PC-9 (cell line): ENCODE measurements around the gene ETV6. TPM values are rescaled to one million over a fixed set of nuclear protein-coding genes. Genes with fewer than 3 reads are reported as not detected.

Experiments used
- BruUV-seq: library from RNA; stranded (reverse); fragments of 400-500 nt; replicated peaks from 2 replicates; lab custom pipeline; 2021; lab: Mats Ljungman, UMichigan
- CTCF ChIA-PET: fragments of 300-600 bp; sonication (Branson Sonifier 250); formaldehyde crosslinking; loops from one replicate; lab custom pipeline; 2022; ENCODE audit warnings: antibody characterized with exemption; lab: Charles Lee
- POLR2A ChIA-PET: fragments of 300-600 bp; sonication (Branson Sonifier 250); formaldehyde crosslinking; loops from one replicate; lab custom pipeline; 2022; ENCODE audit warnings: antibody characterized with exemption; ENCODE audit not compliant: unreplicated experiment; lab: Charles Lee
- DNase-seq, 2 experiments: peaks; one replicate each; pipeline versions ENCODE4 v3.0.0 to v3.0.0-alpha.2; 2015 to 2022; ENCODE audit warnings: mixed read lengths in 1 of 2
- H2AFZ ChIP-seq: fragments of 200-600 bp; sonication (generic); 2 replicates; pipeline ENCODE4 v1.8.1; 2017; ENCODE audit warnings: antibody characterized with exemption
- H3F3A ChIP-seq: fragments of 200-600 bp; sonication (generic); 2 replicates; pipeline ENCODE4 v1.8.1; 2017; ENCODE audit warnings: antibody characterized with exemption, mild to moderate bottlenecking, low read depth; ENCODE audit not compliant: insufficient read depth
- H3K27ac ChIP-seq: fragments of 200-600 bp; sonication (generic); 2 replicates; pipeline ENCODE4 v1.6.1; 2016; ENCODE audit warnings: mixed run types
- H3K27me3 ChIP-seq: fragments of 200-600 bp; sonication (generic); 2 replicates; pipeline ENCODE4 v1.6.1; 2016; ENCODE audit warnings: low read depth, mixed run types; ENCODE audit not compliant: insufficient read depth
- H3K36me3 ChIP-seq: fragments of 200-600 bp; sonication (generic); 2 replicates; pipeline ENCODE4 v1.6.1; 2016; ENCODE audit warnings: low read depth, mixed run types
- H3K4me1 ChIP-seq: fragments of 200-600 bp; sonication (generic); replicated peaks from 2 replicates; pipeline ENCODE4 v1.6.1; 2016; ENCODE audit warnings: mixed run types; ENCODE audit not compliant: insufficient read depth
- H3K4me2 ChIP-seq: fragments of 200-600 bp; sonication (generic); 2 replicates; pipeline ENCODE4 v1.6.1; 2017; ENCODE audit warnings: mixed run types
- H3K4me3 ChIP-seq: fragments of 200-600 bp; sonication (generic); 2 replicates; pipeline ENCODE4 v1.6.1; 2016; ENCODE audit warnings: mixed run types
- H3K79me2 ChIP-seq: fragments of 200-600 bp; sonication (generic); 2 replicates; pipeline ENCODE4 v1.6.1; 2017; ENCODE audit warnings: low read depth, mixed run types
- H3K9me2 ChIP-seq: fragments of 200-600 bp; sonication (generic); 2 replicates; pipeline ENCODE4 v1.8.1; 2017; ENCODE audit warnings: mild to moderate bottlenecking; ENCODE audit not compliant: insufficient read depth
- H3K9me3 ChIP-seq: fragments of 200-600 bp; sonication (generic); 2 replicates; pipeline ENCODE4 v1.8.1; 2016; ENCODE audit warnings: low read depth; ENCODE audit not compliant: insufficient read depth
- H4K20me1 ChIP-seq: fragments of 200-600 bp; sonication (generic); 2 replicates; pipeline ENCODE4 v1.8.1; 2017; ENCODE audit not compliant: insufficient read depth
- EZH2 ChIP-seq: fragments of 200-600 bp; sonication (generic); IDR thresholded peaks from 2 replicates; pipeline ENCODE4 v1.8.0; 2017; ENCODE audit warnings: antibody characterized with exemption, low read depth
- intact Hi-C: fragments of 100-400 bp; cut with micrococcal nuclease; formaldehyde crosslinking; loops from one replicate; pipeline ENCODE4 v1.10.0; 2022; ENCODE audit not compliant: unreplicated experiment
- total RNA-seq: library from RNA; stranded (reverse); gene quantifications from 2 replicates; pipeline ENCODE4 v1.2.3, GENCODE V29; 2021
- TF ChIP-seq, protein P1 (sequence below): fragments of 200-600 bp; sonication (generic); conservative IDR thresholded peaks from 2 replicates; pipeline ENCODE4 v1.6.1; 2017; ENCODE audit warnings: mixed run types, antibody characterized with exemption, mild to moderate bottlenecking, moderate library complexity

Gene ETV6
- total RNA-seq, 1 experiment from 2014 or later: 62.8 TPM

DNA sequence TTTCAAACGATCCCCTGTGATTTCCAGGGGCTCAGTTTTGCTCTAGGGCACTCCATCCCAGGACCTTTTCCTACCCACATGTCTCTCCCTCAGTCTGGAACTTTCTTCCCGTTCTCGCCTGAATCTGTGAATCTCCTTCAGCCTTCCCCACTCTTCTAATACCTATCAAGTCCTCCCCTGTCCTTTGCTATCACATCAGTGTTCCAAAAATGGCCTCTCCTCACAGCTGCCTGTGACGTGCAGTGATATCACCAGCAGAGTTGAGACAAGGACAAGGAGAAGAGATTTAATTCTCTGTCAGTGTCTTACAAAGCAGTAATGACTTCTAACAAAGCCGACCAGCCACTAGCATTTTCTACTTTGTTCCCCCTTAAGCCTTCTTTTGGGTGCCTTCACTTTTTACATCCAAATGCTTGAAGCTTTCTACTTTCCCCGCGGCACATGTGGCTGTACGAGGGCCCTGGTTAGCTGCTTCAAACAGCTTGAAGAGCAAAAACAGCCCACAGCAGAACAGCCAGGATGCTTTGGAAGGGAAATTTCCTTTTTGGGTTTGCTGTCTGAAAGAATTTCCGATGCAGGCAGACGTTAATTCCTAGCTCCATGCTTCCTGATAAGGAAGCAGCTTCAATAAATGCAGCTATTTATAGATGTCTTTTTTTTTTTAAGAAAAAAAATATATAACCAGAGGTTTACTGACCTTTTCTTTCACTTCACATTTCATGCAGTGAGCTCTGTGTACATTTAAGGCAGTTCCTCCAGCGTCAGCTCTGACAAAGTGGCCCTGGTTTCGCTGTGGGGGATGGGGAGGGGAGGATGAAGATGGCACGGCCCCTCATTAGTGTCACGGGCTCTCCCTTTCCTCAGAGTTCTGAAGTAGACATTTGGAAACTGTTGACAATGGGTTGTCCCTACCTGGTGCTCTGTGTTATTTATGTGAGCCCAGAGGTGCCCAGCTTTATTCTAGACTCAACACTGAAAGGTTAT, 109.3 kb downstream of the ETV6 start:
- Histone ChIP-seq H3K4me3 (no peak overlapping the region), H3K36me3 (no peaks in the 10 kb centered on the region), H3K27me3 (no peaks in the 10 kb centered on the region), H3K4me2 (no peak overlapping the region), H3F3A (no peaks in the 10 kb centered on the region), H3K9me2 (no peaks in the 10 kb centered on the region), H3K4me1 (no peaks in the 10 kb centered on the region), H3K9me3 (peaks cover 3% of the 10 kb centered on the region; the same call in 1 of the 2 replicates), H2AFZ (no peak overlapping the region), H4K20me1 (peaks cover 3% of the 10 kb centered on the region; the same call in 1 of the 2 replicates), H3K27ac (no peak overlapping the region), H3K79me2 (0 out of 2 replicates have a peak, but pooled peaks cover 4% of the 10 kb centered on the region)
- intact Hi-C loops: no loop called here
- BruUV-seq: no TSS peak
- DNase-seq: no peak
- ChIA-PET POLR2A (interaction anchor here (0.6 kb wide), 2 partner anchors 37 to 1419 kb away, joined by 6 to 8 read pairs; no protein-coding TSS in a partner anchor), CTCF (no interaction called here)
- TF ChIP-seq, protein P1, sequence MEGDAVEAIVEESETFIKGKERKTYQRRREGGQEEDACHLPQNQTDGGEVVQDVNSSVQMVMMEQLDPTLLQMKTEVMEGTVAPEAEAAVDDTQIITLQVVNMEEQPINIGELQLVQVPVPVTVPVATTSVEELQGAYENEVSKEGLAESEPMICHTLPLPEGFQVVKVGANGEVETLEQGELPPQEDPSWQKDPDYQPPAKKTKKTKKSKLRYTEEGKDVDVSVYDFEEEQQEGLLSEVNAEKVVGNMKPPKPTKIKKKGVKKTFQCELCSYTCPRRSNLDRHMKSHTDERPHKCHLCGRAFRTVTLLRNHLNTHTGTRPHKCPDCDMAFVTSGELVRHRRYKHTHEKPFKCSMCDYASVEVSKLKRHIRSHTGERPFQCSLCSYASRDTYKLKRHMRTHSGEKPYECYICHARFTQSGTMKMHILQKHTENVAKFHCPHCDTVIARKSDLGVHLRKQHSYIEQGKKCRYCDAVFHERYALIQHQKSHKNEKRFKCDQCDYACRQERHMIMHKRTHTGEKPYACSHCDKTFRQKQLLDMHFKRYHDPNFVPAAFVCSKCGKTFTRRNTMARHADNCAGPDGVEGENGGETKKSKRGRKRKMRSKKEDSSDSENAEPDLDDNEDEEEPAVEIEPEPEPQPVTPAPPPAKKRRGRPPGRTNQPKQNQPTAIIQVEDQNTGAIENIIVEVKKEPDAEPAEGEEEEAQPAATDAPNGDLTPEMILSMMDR: no peak
- no peak for TF ChIP-seq EZH2

DNA sequence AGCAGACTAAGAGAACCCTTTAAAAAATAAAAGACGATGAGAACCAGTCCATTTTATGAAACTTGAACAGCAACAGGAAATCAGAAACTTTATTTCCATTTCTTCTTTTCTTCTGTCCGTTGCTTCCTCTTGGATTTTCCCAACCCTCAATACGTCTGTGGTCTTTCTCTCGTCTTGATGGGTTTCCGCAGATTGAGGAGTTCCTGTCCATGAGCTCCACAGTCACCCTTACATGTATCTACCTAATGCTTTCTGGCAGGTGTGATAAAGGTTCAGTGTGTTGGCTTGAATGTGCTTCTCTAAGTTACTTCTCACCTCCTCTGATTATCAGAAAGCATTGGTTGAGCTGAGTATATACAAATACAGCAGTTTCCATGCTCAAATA, 110.0 kb downstream of the ETV6 start:
- Histone ChIP-seq H3K79me2 (0 out of 2 replicates have a peak, but pooled peaks cover 4% of the 10 kb centered on the region), H3K4me3 (no peak overlapping the region), H3K4me1 (no peaks in the 10 kb centered on the region), H2AFZ (no peak overlapping the region), H3K27me3 (no peaks in the 10 kb centered on the region), H3F3A (no peaks in the 10 kb centered on the region), H4K20me1 (peaks cover 3% of the 10 kb centered on the region; the same call in 1 of the 2 replicates), H3K9me3 (peaks cover 3% of the 10 kb centered on the region; the same call in 1 of the 2 replicates), H3K27ac (no peak overlapping the region), H3K9me2 (no peaks in the 10 kb centered on the region), H3K36me3 (no peaks in the 10 kb centered on the region), H3K4me2 (no peak overlapping the region)
- no peak for TF ChIP-seq EZH2
- TF ChIP-seq, protein P1: no peak
- ChIA-PET POLR2A (no interaction called here), CTCF (no interaction called here)
- no peak for DNase-seq
- BruUV-seq: no TSS peak
- intact Hi-C loops: no loop called here

DNA sequence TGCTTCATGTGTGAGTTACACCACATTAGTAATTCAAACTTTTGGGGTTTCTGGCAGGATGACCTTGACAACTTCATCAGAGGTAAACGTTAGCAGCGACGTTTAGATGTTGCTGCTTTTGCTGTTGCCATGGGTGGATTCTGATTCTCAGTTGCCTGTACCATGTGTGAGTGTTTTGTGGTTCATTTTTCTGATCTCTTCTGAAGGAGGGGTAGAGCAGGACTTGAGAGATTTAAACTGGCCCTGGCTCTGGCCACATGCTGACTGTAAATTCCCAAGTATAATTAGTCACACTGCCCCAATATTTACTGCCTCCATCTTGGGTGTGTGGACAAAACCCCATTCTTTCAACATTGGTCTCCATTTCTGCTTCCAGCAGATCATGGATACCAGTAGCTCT, 110.4 kb downstream of the ETV6 start:
- Histone ChIP-seq H3K27ac (no peak overlapping the region), H3K4me1 (no peaks in the 10 kb centered on the region), H3K36me3 (no peaks in the 10 kb centered on the region), H3K4me2 (no peak overlapping the region), H3K79me2 (0 out of 2 replicates have a peak, but pooled peaks cover 4% of the 10 kb centered on the region), H3K9me2 (no peaks in the 10 kb centered on the region), H3K9me3 (peaks cover 3% of the 10 kb centered on the region; the same call in 1 of the 2 replicates), H3F3A (no peaks in the 10 kb centered on the region), H3K27me3 (no peaks in the 10 kb centered on the region), H3K4me3 (no peak overlapping the region), H2AFZ (no peak overlapping the region), H4K20me1 (peaks cover 3% of the 10 kb centered on the region; the same call in 1 of the 2 replicates)
- CTCF ChIA-PET: no interaction called here
- DNase-seq: no peak
- no TSS peak for BruUV-seq
- POLR2A ChIA-PET: no interaction called here
- TF ChIP-seq, protein P1: no peak
- no peak for TF ChIP-seq EZH2
- intact Hi-C loops: no loop called here
